ENCODE results near the gene PWWP2A. TPM values are rescaled to one million over a fixed set of nuclear protein-coding genes. Genes with fewer than 3 reads are reported as not detected.
"Not testable (repeated sequence)": the region's sequence is repeated elsewhere in the genome, so short reads cannot be mapped to it uniquely, and the experiment has no call there.

Gene PWWP2A
- total and polyA plus RNA-seq, 11 donors = 3.5 to 13.7 (median 10.1) TPM

GRCh38 chr5:160161626-160162025 lies 42.4 kb upstream of the PWWP2A start:
- no peaks in the 10 kb centered on the region for H3K9me3 ChIP-seq
- no peaks in the 10 kb centered on the region for H3K36me3 ChIP-seq
- no peak overlapping the region for H3K4me3 ChIP-seq
- TF ChIP-seq POLR2A (IDR thresholded peaks at IDR 0.05) = no peak
- TF ChIP-seq, protein P1, sequence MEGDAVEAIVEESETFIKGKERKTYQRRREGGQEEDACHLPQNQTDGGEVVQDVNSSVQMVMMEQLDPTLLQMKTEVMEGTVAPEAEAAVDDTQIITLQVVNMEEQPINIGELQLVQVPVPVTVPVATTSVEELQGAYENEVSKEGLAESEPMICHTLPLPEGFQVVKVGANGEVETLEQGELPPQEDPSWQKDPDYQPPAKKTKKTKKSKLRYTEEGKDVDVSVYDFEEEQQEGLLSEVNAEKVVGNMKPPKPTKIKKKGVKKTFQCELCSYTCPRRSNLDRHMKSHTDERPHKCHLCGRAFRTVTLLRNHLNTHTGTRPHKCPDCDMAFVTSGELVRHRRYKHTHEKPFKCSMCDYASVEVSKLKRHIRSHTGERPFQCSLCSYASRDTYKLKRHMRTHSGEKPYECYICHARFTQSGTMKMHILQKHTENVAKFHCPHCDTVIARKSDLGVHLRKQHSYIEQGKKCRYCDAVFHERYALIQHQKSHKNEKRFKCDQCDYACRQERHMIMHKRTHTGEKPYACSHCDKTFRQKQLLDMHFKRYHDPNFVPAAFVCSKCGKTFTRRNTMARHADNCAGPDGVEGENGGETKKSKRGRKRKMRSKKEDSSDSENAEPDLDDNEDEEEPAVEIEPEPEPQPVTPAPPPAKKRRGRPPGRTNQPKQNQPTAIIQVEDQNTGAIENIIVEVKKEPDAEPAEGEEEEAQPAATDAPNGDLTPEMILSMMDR (IDR thresholded peaks at IDR 0.05) = no peak
- intact Hi-C loops (cut with DNase I) = no loop called here
- H3K27me3 ChIP-seq = no peaks in the 10 kb centered on the region
- peaks cover 0 to 25% (median 17%) of the 10 kb centered on the region in 12 donors for H3K4me1 ChIP-seq
- DNase-seq (no peak), ATAC-seq (no peak)
- WGBS, 4 donors = 75 to 86% (median 83%) methylated on average over 6 of the region's 6 CpGs
- no peak overlapping the region for H3K27ac ChIP-seq

DNA sequence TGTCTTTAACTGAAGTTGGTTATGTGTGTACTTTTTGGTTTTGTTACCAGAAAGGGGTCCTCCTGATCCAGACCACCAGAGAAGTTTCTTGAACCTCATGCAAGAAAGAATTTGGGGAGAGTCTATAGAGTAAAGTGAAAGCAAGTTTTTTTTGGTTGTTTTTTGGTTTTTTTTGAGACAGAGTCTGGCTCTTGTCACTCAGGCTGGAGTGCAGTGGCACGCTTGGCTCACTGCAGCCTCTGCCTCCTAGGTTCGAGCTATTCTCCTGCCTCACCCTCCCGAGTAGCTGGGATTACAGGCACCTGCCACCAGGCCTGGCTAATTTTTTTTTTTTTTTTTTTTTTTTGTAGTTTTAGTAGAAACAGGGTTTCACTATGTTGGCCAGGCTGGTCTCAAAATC lies 41.6 kb upstream of the PWWP2A start:
- H3K4me3 ChIP-seq; H3K27me3 ChIP-seq; ATAC-seq; H3K27ac ChIP-seq; DNase-seq; intact Hi-C loops (cut with DNase I); H3K36me3 ChIP-seq; H3K9me3 ChIP-seq: not testable (repeated sequence)
- whole genome bisulfite sequencing, 4 donors = 77 to 88% (median 84%) methylated on average over 3 of the region's 3 CpGs
- H3K4me1 ChIP-seq = peaks cover 0 to 18% (median 14%) of the 10 kb centered on the region in 12 donors

GRCh38 chr5:160159991-160160792 lies 40.9 kb upstream of the PWWP2A start:
- WGBS, 4 donors = 68 to 74% (median 71%) methylated on average over 19 of the region's 19 CpGs
- intact Hi-C loops (cut with DNase I) = no loop called here
- DNase-seq = no peak

DNA sequence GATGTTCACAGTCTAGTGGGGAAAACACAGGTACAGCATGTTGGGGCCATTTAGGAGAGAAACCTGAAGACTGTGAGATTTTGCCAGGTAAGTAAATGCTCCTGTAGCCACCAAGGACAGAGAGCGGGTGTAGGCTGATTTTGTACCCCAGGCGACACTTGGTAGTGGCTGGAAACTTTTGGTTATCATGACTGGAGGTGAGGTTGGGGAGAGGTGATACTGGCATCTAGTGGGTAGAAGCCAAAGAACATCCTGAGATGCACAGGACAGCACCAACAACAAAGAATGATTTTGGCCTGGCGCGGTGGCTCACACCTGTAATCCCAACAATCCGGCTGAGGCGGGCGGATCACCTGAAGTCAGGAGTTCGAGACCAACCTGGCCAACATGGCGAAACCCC lies 38.8 kb upstream of the PWWP2A start:
- intact Hi-C loops (cut with DNase I) = no loop called here
- DNase-seq (no peak), ATAC-seq (no peak)
- no peaks in the 10 kb centered on the region for H3K4me1 ChIP-seq
- no peak for TF ChIP-seq POLR2A (IDR thresholded peaks at IDR 0.05)
- TF ChIP-seq, protein P1 (IDR thresholded peaks at IDR 0.05) = no peak
- H3K36me3 ChIP-seq = no peaks in the 10 kb centered on the region
- no peak overlapping the region for H3K4me3 ChIP-seq
- no peaks in the 10 kb centered on the region for H3K9me3 ChIP-seq
- H3K27ac ChIP-seq = no peak overlapping the region
- H3K27me3 ChIP-seq = no peaks in the 10 kb centered on the region
- WGBS, 4 donors = 90 to 97% (median 96%) methylated on average over 9 of the region's 9 CpGs

More at GRCh38 chr5:160159991-160160792, 40.9 kb upstream of the PWWP2A start:
- peaks cover 0 to 11% (median 7%) of the 10 kb centered on the region in 12 donors for H3K4me1 ChIP-seq
- no peaks in the 10 kb centered on the region for H3K36me3 ChIP-seq
- H3K9me3 ChIP-seq = no peaks in the 10 kb centered on the region
- no peaks in the 10 kb centered on the region for H3K27me3 ChIP-seq
- H3K4me3 ChIP-seq = no peak overlapping the region
- TF ChIP-seq POLR2A (IDR thresholded peaks at IDR 0.05) = no peak
- TF ChIP-seq, protein P1 (IDR thresholded peaks at IDR 0.05) = no peak
- H3K27ac ChIP-seq = no peak overlapping the region
- ATAC-seq = no peak

All from heart left ventricle (tissue), 16 donors.